ENCODE data around the gene MAU2.

Gene MAU2

GRCh38 chr19:19324059-19324770, 3.6 kb downstream of the MAU2 start:
- no peaks in the 10 kb centered on the region for H3K9me3 ChIP-seq
- no peaks in the 10 kb centered on the region for H3K27me3 ChIP-seq (ENCODE audit: low read depth)
- H3K4me1 ChIP-seq = peaks cover 4% of the 10 kb centered on the region
- no peak overlapping the region for H3K4me3 ChIP-seq
- in situ Hi-C loops (cut with MboI; ENCODE audit: low sequenced_read_pairs) = no loop called here
- no peak for DNase-seq (ENCODE audit: low spot score in 2 of 2)
- peaks cover 51% of the 10 kb centered on the region for H3K36me3 ChIP-seq (replicated peaks)

DNA sequence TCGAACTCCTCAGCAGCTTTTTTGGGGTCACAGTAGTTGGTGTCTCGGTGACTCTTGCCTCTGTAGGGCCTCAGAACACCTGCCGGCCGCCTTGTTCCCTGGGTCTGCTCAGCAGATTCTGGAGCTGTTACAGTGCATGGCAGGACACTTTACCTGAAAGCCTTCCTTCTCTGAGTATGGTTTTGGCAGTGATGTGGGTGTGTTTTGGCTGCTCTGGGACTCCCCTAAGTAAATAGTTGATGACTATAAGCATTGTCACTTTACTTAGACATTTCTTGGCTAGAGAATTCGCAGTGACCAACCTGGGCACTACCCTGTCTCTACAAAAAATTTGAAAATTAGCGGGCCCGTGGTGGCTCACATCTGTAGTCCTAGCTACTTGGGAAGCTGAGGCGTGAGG, 7.0 kb downstream of the MAU2 start:
- Histone ChIP-seq H3K9me3 (no peaks in the 10 kb centered on the region), H3K4me3 (no peak overlapping the region), H3K27me3 (ENCODE audit: low read depth) (no peaks in the 10 kb centered on the region), H3K36me3 (replicated peaks) (peaks cover 59% of the 10 kb centered on the region), H3K4me1 (no peaks in the 10 kb centered on the region)
- in situ Hi-C loops (cut with MboI; ENCODE audit: low sequenced_read_pairs) = no loop called here
- no peak for DNase-seq (ENCODE audit: low spot score in 2 of 2)

DNA sequence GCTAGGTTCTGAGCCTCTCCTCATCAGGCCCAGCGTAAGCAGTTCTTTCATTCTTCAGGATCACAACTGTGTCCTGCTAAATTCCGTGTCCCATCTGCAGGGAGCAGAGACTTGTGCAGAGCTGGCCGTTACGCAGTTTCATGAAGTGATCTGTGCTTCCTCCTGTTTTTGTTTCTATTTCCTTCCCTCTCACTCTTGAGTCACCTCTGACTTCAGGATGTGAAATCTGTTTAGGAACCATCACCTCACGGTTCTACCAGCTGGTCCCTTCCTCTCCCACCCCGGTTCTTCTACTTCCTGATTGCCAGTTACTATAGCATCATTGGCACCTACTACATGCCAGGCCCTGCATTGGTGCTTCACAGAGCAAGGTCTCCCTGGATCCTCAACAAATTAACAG, 8.5 kb downstream of the MAU2 start:
- in situ Hi-C loops (cut with MboI; ENCODE audit: low sequenced_read_pairs) = no loop called here
- no peak for DNase-seq (ENCODE audit: low spot score in 2 of 2)
- H3K4me3 ChIP-seq = no peak overlapping the region
- H3K27me3 ChIP-seq (ENCODE audit: low read depth) = no peaks in the 10 kb centered on the region
- H3K4me1 ChIP-seq = no peaks in the 10 kb centered on the region
- H3K36me3 ChIP-seq (replicated peaks) = peaks cover 55% of the 10 kb centered on the region
- no peaks in the 10 kb centered on the region for H3K9me3 ChIP-seq

DNA sequence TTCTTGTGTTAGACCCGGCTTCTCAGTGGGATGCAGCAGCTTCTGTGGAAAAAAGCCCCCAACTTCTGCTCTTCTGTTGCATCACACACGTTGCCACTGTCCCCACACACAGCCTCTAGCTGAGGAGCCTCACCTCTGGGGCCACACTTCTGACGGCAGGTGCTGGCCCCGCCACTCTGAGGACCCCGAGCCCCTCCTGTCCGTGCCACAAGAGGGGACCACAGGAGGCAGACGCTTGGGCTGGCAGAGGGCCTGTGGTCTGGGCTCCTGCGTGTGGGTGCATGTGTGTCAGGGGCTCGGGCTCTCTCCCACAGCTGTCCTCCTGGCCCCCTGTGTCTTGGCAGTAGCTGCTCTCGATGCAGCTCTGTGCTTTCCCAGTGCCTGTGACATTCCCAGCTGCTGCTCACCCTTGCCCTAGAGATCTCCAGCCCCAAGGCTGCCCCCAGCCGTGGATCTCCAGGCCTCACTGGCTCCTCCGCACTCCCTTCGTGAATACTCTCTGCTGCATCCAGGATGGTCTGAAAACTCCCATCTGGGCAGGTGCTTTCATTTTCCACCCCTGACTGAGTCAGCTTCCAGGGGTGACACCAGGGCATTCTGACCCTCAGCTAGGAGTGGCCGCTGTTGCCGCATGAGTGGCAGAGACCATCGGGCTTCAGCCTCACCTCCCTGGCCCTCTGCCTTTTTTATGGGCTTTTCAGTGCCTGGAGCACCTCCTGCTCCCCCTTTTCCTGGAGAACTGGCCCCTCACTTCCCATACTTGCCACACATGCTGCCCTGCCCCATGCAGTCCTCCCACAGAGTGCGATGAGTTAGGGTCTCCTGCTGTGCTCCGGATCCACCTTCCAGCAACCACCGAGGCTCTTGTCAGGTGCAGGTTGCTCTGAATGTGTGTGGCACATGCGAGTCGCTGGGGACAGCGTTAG, 13.7 kb downstream of the MAU2 start:
- DNase-seq (ENCODE audit: low spot score in 2 of 2) = no peak
- peaks cover 50% of the 10 kb centered on the region for H3K36me3 ChIP-seq (replicated peaks)
- no peaks in the 10 kb centered on the region for H3K9me3 ChIP-seq
- H3K4me1 ChIP-seq = no peaks in the 10 kb centered on the region
- no peaks in the 10 kb centered on the region for H3K27me3 ChIP-seq (ENCODE audit: low read depth)
- in situ Hi-C loops (cut with MboI; ENCODE audit: low sequenced_read_pairs) = no loop called here
- H3K4me3 ChIP-seq = no peak overlapping the region

DNA sequence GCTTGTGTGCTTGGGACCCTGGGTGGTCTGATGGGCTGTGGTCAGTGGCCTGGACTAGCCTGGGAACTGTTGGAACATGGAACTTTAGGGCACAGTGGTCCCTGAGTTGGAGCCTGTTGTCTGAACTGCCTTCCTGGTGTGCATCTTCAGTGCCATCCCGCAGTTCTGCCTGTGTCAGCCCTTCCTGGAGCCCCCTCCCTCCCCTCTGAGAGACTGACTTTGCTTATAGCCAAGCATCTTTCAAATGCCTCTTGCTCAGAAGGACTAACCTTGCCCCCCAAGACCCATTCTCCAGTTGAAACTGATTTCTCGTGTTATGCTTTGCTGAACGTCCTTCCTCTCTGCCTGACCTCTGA, 14.3 kb downstream of the MAU2 start:
- no peaks in the 10 kb centered on the region for H3K27me3 ChIP-seq (ENCODE audit: low read depth)
- no peaks in the 10 kb centered on the region for H3K9me3 ChIP-seq
- no peak overlapping the region for H3K4me3 ChIP-seq
- no peaks in the 10 kb centered on the region for H3K4me1 ChIP-seq
- H3K36me3 ChIP-seq (replicated peaks) = peaks cover 51% of the 10 kb centered on the region
- in situ Hi-C loops (cut with MboI; ENCODE audit: low sequenced_read_pairs) = no loop called here
- DNase-seq (ENCODE audit: low spot score in 2 of 2) = no peak

DNA sequence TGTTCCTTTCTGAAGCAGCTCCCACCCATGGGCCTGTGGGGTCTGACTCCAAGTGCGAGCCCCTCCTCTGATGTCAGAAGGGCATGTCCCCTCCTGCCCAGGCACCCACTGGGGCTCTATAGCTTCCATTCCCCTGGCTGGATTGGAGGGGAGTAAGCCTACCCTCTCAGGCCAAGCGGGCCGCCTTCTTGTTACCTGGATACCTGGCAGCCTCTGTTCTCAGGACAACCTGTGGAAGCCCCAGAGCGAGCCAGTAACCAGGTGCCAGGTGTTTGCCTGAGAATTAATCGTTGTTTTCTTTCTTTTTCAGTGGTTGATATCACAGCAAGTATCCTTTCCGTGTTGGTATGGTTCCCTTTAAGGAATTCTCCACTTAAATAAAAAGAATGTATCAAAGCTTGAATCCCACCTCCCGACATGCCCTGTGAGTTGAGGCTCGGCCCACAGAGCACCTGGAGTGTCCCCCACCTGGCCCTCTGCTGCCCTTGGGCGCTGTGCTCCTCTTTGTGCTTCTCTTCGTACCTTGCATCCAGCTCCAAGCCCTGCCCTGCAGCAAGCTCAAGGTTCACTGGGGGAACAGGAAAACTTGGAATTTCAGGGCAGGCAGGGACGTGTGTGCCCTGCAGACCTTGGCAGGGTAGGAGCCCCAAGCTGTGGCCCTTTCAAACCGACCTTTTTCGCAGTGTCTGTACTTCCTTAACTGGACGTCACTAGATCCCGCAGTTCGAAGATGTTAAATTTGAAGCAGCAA, 15.0 kb downstream of the MAU2 start:
- Histone ChIP-seq H3K9me3 (no peaks in the 10 kb centered on the region), H3K36me3 (replicated peaks) (peaks cover 48% of the 10 kb centered on the region), H3K4me1 (no peaks in the 10 kb centered on the region), H3K27me3 (ENCODE audit: low read depth) (no peaks in the 10 kb centered on the region), H3K4me3 (no peak overlapping the region)
- DNase-seq (ENCODE audit: low spot score in 2 of 2) = no peak
- in situ Hi-C loops (cut with MboI; ENCODE audit: low sequenced_read_pairs) = no loop called here

- no peak for DNase-seq (ENCODE audit: low spot score in 2 of 2)
- no peaks in the 10 kb centered on the region for H3K9me3 ChIP-seq
- H3K27me3 ChIP-seq (ENCODE audit: low read depth) = no peaks in the 10 kb centered on the region
- in situ Hi-C loops (cut with MboI; ENCODE audit: low sequenced_read_pairs) = no loop called here
- peaks cover 46% of the 10 kb centered on the region for H3K36me3 ChIP-seq (replicated peaks)
- H3K4me1 ChIP-seq = no peaks in the 10 kb centered on the region
- H3K4me3 ChIP-seq = no peak overlapping the region
Measured at GRCh38 chr19:19336597-19336996, 16.0 kb downstream of the MAU2 start.

DNA sequence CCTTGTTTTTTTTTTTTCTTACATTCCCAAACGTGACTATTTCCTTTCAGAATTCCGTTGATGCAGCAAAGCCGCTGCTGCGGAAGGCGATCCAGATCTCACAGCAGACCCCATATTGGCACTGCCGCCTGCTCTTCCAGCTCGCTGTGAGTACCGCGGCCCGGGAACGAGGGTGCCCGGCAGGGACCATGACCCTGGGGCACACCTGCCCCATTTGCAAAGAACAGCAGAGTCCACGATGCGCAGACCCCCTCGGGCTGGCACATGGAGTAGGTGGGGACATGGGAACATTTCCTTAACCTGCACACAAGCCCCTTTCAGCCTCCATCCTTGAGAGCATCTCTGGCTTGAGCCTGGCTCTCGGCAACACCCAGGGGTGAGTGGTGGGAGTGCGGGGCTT, 16.5 kb downstream of the MAU2 start:
- no peaks in the 10 kb centered on the region for H3K9me3 ChIP-seq
- H3K4me3 ChIP-seq = no peak overlapping the region
- peaks cover 49% of the 10 kb centered on the region for H3K36me3 ChIP-seq (replicated peaks)
- in situ Hi-C loops (cut with MboI; ENCODE audit: low sequenced_read_pairs) = no loop called here
- H3K27me3 ChIP-seq (ENCODE audit: low read depth) = no peaks in the 10 kb centered on the region
- no peak for DNase-seq (ENCODE audit: low spot score in 2 of 2)
- no peaks in the 10 kb centered on the region for H3K4me1 ChIP-seq

GRCh38 chr19:19338082-19338481, 17.5 kb downstream of the MAU2 start:
- Histone ChIP-seq H3K4me1 (no peaks in the 10 kb centered on the region), H3K4me3 (no peak overlapping the region), H3K36me3 (replicated peaks) (peaks cover 57% of the 10 kb centered on the region), H3K27me3 (ENCODE audit: low read depth) (no peaks in the 10 kb centered on the region), H3K9me3 (no peaks in the 10 kb centered on the region)
- DNase-seq (ENCODE audit: low spot score in 2 of 2) = no peak
- in situ Hi-C loops (cut with MboI; ENCODE audit: low sequenced_read_pairs) = no loop called here

DNA sequence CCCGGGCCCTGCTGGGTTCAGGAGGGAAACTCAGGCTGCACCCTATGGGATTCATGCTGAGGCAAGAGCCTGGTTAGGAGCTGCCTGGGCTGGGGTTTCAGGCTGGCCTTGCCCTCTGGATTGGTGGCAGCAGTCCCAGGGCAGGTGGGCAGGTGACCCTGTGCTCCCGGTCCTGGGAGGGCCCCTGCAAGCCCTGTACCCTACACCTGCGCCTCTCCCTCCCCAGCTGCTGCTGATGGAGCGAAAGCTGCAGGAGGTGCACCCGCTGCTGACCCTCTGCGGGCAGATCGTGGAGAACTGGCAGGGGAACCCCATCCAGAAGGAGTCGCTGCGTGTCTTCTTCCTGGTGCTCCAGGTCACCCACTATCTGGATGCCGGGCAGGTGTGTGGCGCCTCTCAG, 20.4 kb downstream of the MAU2 start:
- no peaks in the 10 kb centered on the region for H3K9me3 ChIP-seq
- peaks cover 75% of the 10 kb centered on the region for H3K36me3 ChIP-seq (replicated peaks)
- no peaks in the 10 kb centered on the region for H3K4me1 ChIP-seq
- no peak for DNase-seq (ENCODE audit: low spot score in 2 of 2)
- no peak overlapping the region for H3K4me3 ChIP-seq
- no peaks in the 10 kb centered on the region for H3K27me3 ChIP-seq (ENCODE audit: low read depth)
- in situ Hi-C loops (cut with MboI; ENCODE audit: low sequenced_read_pairs) = no loop called here

- Histone ChIP-seq H3K27me3 (ENCODE audit: low read depth) (no peaks in the 10 kb centered on the region), H3K4me1 (no peaks in the 10 kb centered on the region), H3K9me3 (no peaks in the 10 kb centered on the region), H3K4me3 (no peak overlapping the region), H3K36me3 (replicated peaks) (peaks cover 77% of the 10 kb centered on the region)
- peak; percentile 53 to 83 for DNase-seq (ENCODE audit: low spot score in 2 of 2)
- in situ Hi-C loops (cut with MboI; ENCODE audit: low sequenced_read_pairs) = no loop called here
Measured at GRCh38 chr19:19342086-19343015, 21.7 kb downstream of the MAU2 start.

GRCh38 chr19:19343016-19343362, 22.4 kb downstream of the MAU2 start:
- in situ Hi-C loops (cut with MboI; ENCODE audit: low sequenced_read_pairs) = no loop called here

DNA sequence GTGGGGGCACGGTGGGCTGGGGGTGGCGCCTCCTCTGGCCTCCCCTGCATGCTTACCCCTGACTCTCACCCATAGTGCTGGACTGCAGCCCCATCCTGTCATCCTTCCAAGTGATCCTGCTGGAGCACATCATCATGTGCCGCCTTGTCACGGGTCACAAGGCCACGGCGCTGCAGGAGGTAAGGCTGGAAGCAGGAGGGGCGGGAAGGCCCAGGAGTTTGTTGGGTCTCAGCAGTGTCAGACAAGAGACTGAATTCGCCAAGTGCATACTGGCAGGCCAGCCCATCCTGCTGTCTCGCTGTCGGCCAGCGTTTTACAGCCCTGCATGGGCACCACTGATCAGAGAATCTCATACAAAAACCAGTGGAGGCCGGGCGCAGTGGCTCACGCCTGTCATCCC, 23.1 kb downstream of the MAU2 start:
- H3K4me1 ChIP-seq = no peaks in the 10 kb centered on the region

More at GRCh38 chr19:19343016-19343362, 22.4 kb downstream of the MAU2 start:
- Histone ChIP-seq H3K36me3 (replicated peaks) (peaks cover 77% of the 10 kb centered on the region), H3K9me3 (no peaks in the 10 kb centered on the region), H3K4me3 (no peak overlapping the region), H3K27me3 (ENCODE audit: low read depth) (no peaks in the 10 kb centered on the region), H3K4me1 (no peaks in the 10 kb centered on the region)
- DNase-seq (ENCODE audit: low spot score in 2 of 2) = no peak

More for the DNA sequence above, 23.1 kb downstream of the MAU2 start:
- H3K36me3 ChIP-seq (replicated peaks) = peaks cover 74% of the 10 kb centered on the region
- H3K27me3 ChIP-seq (ENCODE audit: low read depth) = no peaks in the 10 kb centered on the region
- no peak for DNase-seq (ENCODE audit: low spot score in 2 of 2)
- no peak overlapping the region for H3K4me3 ChIP-seq
- in situ Hi-C loops (cut with MboI; ENCODE audit: low sequenced_read_pairs) = no loop called here
- no peaks in the 10 kb centered on the region for H3K9me3 ChIP-seq
